ENCODE measurements around the gene TLE6. TPM values are rescaled to one million over a fixed set of nuclear protein-coding genes. Genes with fewer than 3 reads are reported as not detected.

TLE6 gene
- total and polyA plus RNA-seq, 2 of the 4 experiments (the other 2 are of a cell fraction), result under 0.01 to 0.17 TPM

DNA sequence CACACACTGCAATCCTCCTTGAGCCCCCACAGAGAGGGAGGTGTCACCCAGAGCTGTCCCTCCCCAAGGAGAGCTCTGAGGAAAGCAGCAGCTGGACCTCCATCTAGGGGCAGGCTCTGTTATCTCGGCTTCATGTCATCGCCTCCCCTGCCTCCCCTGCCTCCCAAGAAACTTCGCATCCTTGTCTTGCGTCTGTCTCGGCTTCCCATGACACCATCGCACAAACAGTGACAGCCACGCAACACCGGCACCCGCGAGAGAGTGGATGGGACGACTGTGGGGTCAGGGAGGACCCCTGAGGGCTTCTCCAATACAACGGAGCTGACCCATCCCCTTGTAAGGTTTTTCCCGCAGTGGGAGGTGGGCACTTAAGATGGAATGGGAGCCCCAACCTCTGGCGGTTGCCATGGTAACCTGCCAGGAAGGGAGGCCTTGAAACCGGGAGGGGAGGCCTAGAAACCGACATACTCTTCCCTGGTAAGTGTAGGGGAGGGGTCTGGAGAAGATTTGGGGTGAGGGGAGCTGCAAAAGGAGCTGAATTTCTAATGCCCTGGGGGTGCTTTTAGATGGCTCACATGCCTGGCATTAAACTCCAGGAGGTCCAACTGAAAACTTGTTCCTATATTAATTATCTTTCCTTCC lies 35.4 kb downstream of the TLE6 start:
- 46% methylated on average over 6 of the region's 16 CpGs; no CpG with 5 or more reads in 1 of the 2 experiments for WGBS, 2 experiments (ENCODE audit: extremely low coverage in 2 of 2, insufficient read length in 1 of 2)
- Histone ChIP-seq H3K4ac (ENCODE audit: low read depth, low read length) (no peak overlapping the region), H3K56ac (ENCODE audit: extremely low read depth, insufficient read depth, low read length) (no peak overlapping the region), H4K91ac (ENCODE audit: insufficient read depth, low read depth, low read length) (no peak overlapping the region), H3K14ac (replicated peaks; ENCODE audit: low read depth, low read length) (no peak overlapping the region), H3K27me3 (ENCODE audit: control insufficient read depth, insufficient read depth, low read length) (peaks cover 16% of the 10 kb centered on the region), H4K20me1 (ENCODE audit: insufficient read depth, low read length) (no peaks in the 10 kb centered on the region), H3K9me3 (ENCODE audit: control insufficient read depth, insufficient read depth, low read length) (no peaks in the 10 kb centered on the region), H3K4me2 (ENCODE audit: low read depth, low read length) (no peak overlapping the region), H2BK20ac (ENCODE audit: low read depth, low read length) (no peak overlapping the region), H3K4me1 (ENCODE audit: control insufficient read depth, insufficient read depth, low read length) (no peaks in the 10 kb centered on the region), H2AK9ac (replicated peaks; ENCODE audit: low read depth, low read length, poor library complexity) (no peak overlapping the region), H2AFZ (replicated peaks; ENCODE audit: low read length, poor library complexity) (no peak overlapping the region), H4K8ac (ENCODE audit: low read depth in 2 of 2, low read length in 2 of 2) (no peak overlapping the region), H2BK120ac (ENCODE audit: low read depth, low read length) (no peak overlapping the region), H2AK5ac (ENCODE audit: low read depth, low read length) (no peak overlapping the region), H3K9ac (ENCODE audit: low read depth, low read length) (no peak overlapping the region), H3K4me3 (ENCODE audit: insufficient read depth, low read depth, low read length) (no peak overlapping the region), H4K5ac (ENCODE audit: low read depth, low read length) (no peak overlapping the region), H3K36me3 (ENCODE audit: control insufficient read depth, insufficient read depth, low read length) (no peaks in the 10 kb centered on the region), H2BK15ac (ENCODE audit: low read depth, low read length) (no peak overlapping the region), H3K9me1 (ENCODE audit: insufficient read depth, low read length) (no peaks in the 10 kb centered on the region), H2BK5ac (ENCODE audit: low read depth, low read length, poor library complexity, severe bottlenecking) (no peak overlapping the region), H3K79me1 (ENCODE audit: low read depth in 1 of 2, low read length in 2 of 2) (no peaks in the 10 kb centered on the region), H3K27ac (ENCODE audit: insufficient read depth, low read length) (no peak overlapping the region), H3K23ac (ENCODE audit: low read depth, low read length) (no peak overlapping the region), H3K18ac (ENCODE audit: low read depth, low read length) (no peak overlapping the region)
- DNase-seq (no peak), ATAC-seq (ENCODE audit: low read depth) (no peak)
- dilution Hi-C loops (cut with HindIII; ENCODE audit: low sequenced_read_pairs, unreplicated experiment) (no loop called here), intact Hi-C loops (cut with micrococcal nuclease) (no loop called here), in situ Hi-C loops (cut with MboI; ENCODE audit: low sequenced_read_pairs) (no loop called here)
- TF ChIP-seq, protein P1, sequence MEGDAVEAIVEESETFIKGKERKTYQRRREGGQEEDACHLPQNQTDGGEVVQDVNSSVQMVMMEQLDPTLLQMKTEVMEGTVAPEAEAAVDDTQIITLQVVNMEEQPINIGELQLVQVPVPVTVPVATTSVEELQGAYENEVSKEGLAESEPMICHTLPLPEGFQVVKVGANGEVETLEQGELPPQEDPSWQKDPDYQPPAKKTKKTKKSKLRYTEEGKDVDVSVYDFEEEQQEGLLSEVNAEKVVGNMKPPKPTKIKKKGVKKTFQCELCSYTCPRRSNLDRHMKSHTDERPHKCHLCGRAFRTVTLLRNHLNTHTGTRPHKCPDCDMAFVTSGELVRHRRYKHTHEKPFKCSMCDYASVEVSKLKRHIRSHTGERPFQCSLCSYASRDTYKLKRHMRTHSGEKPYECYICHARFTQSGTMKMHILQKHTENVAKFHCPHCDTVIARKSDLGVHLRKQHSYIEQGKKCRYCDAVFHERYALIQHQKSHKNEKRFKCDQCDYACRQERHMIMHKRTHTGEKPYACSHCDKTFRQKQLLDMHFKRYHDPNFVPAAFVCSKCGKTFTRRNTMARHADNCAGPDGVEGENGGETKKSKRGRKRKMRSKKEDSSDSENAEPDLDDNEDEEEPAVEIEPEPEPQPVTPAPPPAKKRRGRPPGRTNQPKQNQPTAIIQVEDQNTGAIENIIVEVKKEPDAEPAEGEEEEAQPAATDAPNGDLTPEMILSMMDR (conservative IDR thresholded peaks at IDR 0.05; ENCODE audit: low read depth, low read length), result no peak
- TF ChIP-seq FOS (IDR thresholded peaks at IDR 0.05; ENCODE audit: low read depth, low read length), result no peak
- TF ChIP-seq MAFK (IDR thresholded peaks at IDR 0.05; ENCODE audit: low read depth, low read length), result no peak
- TF ChIP-seq MAZ (IDR thresholded peaks at IDR 0.05; ENCODE audit: borderline replicate concordance, low read depth, low read length), result no peak
- TF ChIP-seq NFE2L2 (IDR thresholded peaks at IDR 0.05; ENCODE audit: low read depth, low read length), result no peak
- no peak for TF ChIP-seq RFX5 (IDR thresholded peaks at IDR 0.05; ENCODE audit: low read depth, low read length)
- TF ChIP-seq BHLHE40 (IDR thresholded peaks at IDR 0.05; ENCODE audit: low read depth, low read length), result no peak
- TF ChIP-seq RAD21 (IDR thresholded peaks at IDR 0.05; ENCODE audit: low read length), result no peak
- TF ChIP-seq, protein P2, sequence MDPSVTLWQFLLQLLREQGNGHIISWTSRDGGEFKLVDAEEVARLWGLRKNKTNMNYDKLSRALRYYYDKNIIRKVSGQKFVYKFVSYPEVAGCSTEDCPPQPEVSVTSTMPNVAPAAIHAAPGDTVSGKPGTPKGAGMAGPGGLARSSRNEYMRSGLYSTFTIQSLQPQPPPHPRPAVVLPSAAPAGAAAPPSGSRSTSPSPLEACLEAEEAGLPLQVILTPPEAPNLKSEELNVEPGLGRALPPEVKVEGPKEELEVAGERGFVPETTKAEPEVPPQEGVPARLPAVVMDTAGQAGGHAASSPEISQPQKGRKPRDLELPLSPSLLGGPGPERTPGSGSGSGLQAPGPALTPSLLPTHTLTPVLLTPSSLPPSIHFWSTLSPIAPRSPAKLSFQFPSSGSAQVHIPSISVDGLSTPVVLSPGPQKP (IDR thresholded peaks at IDR 0.05; ENCODE audit: borderline replicate concordance, low read depth, low read length), result no peak
- TF ChIP-seq CEBPB (IDR thresholded peaks at IDR 0.05; ENCODE audit: low read depth, low read length), result no peak
- no TSS peak for BruUV-seq (replicated peaks)
- CTCF ChIA-PET, result interaction anchor here (1.5 kb wide), 1 partner anchor 11 kb away, joined by 3 read pairs; no protein-coding TSS in a partner anchor
- POLR2A ChIA-PET (ENCODE audit: unreplicated experiment), result no interaction called here
